Glutamatergic neuron (in vitro differentiated cells): ENCODE measurements around the gene USP15. TPM values are rescaled to one million over a fixed set of nuclear protein-coding genes. Genes with fewer than 3 reads are reported as not detected.

Experiments
- DNase-seq: peaks from one replicate; pipeline ENCODE4 v3.0.0; 2022
- H3K27ac Mint-ChIP-seq: one replicate; pipeline ENCODE4 v1.8.0; 2020; ENCODE audit warnings: mild to moderate bottlenecking, mixed read lengths, inconsistent platforms; ENCODE audit not compliant: unreplicated experiment
- H3K27me3 Mint-ChIP-seq: one replicate; pipeline ENCODE4 v1.8.0; 2020; ENCODE audit warnings: mild to moderate bottlenecking, moderate library complexity, mixed read lengths, inconsistent platforms; ENCODE audit not compliant: unreplicated experiment
- H3K36me3 Mint-ChIP-seq: one replicate; pipeline ENCODE4 v1.8.0; 2020; ENCODE audit warnings: mild to moderate bottlenecking, mixed read lengths, inconsistent platforms; ENCODE audit not compliant: unreplicated experiment
- H3K4me1 Mint-ChIP-seq: one replicate; pipeline ENCODE4 v1.8.0; 2020; ENCODE audit warnings: mild to moderate bottlenecking, low read depth, mixed read lengths, inconsistent platforms; ENCODE audit not compliant: unreplicated experiment
- H3K4me3 Mint-ChIP-seq: one replicate; pipeline ENCODE4 v1.8.0; 2020; ENCODE audit warnings: mild to moderate bottlenecking, mixed read lengths, inconsistent platforms; ENCODE audit not compliant: unreplicated experiment
- H3K9me3 Mint-ChIP-seq: one replicate; pipeline ENCODE4 v1.8.0; 2020; ENCODE audit warnings: mild to moderate bottlenecking, moderate library complexity, mixed read lengths, inconsistent platforms; ENCODE audit not compliant: unreplicated experiment
- CTCF ChIP-seq: fragments of 200-600 bp; sonication (generic); IDR thresholded peaks from one replicate; pipeline ENCODE4 v1.5.0; 2021; ENCODE audit not compliant: partially characterized antibody, unreplicated experiment
- total RNA-seq: library from RNA; stranded (reverse); fragmentation: NEBNext Ultra II Directional; extraction: Animal tissue kit (Norgen Biotek cat#: 25700); gene quantifications from one replicate; pipeline ENCODE4 v1.2.1, GENCODE V29; 2021; ENCODE audit not compliant: unreplicated experiment

USP15 gene
- total RNA-seq, 1 donor from 2014 or later = 74.4 TPM

GRCh38 chr12:62232143-62232729 is 28.0 kb upstream of the USP15 start:
- Mint-ChIP-seq H3K4me1 (no peaks in the 10 kb centered on the region), H3K36me3 (peaks cover 8% of the 10 kb centered on the region), H3K27ac (no peak overlapping the region), H3K9me3 (peaks cover 2% of the 10 kb centered on the region), H3K4me3 (no peak overlapping the region), H3K27me3 (peaks cover 2% of the 10 kb centered on the region)
- no peak for DNase-seq
- TF ChIP-seq CTCF = no peak

- H3K27me3 Mint-ChIP-seq = peaks cover 2% of the 10 kb centered on the region
- no peaks in the 10 kb centered on the region for H3K4me1 Mint-ChIP-seq
- H3K36me3 Mint-ChIP-seq = peaks cover 13% of the 10 kb centered on the region
- H3K27ac Mint-ChIP-seq = no peak overlapping the region
- TF ChIP-seq CTCF = no peak
- peaks cover 2% of the 10 kb centered on the region for H3K9me3 Mint-ChIP-seq
- H3K4me3 Mint-ChIP-seq = no peak overlapping the region
- no peak for DNase-seq
These were observed 26.4 kb upstream of the USP15 start for GRCh38 chr12:62233805-62234204.

- Mint-ChIP-seq H3K4me3 (no peak overlapping the region), H3K27me3 (peaks cover 2% of the 10 kb centered on the region), H3K4me1 (no peaks in the 10 kb centered on the region), H3K9me3 (no peaks in the 10 kb centered on the region), H3K36me3 (peaks cover 13% of the 10 kb centered on the region), H3K27ac (no peak overlapping the region)
- DNase-seq = no peak
- TF ChIP-seq CTCF = no peak
These were observed 20.6 kb upstream of the USP15 start for GRCh38 chr12:62239571-62239970.

GRCh38 chr12:62247281-62248045 is 12.7 kb upstream of the USP15 start:
- H3K27ac Mint-ChIP-seq = no peak overlapping the region
- no peaks in the 10 kb centered on the region for H3K36me3 Mint-ChIP-seq
- H3K9me3 Mint-ChIP-seq = no peaks in the 10 kb centered on the region
- no peak for DNase-seq
- no peak overlapping the region for H3K4me3 Mint-ChIP-seq
- TF ChIP-seq CTCF = no peak
- no peaks in the 10 kb centered on the region for H3K27me3 Mint-ChIP-seq
- H3K4me1 Mint-ChIP-seq = no peaks in the 10 kb centered on the region

GRCh38 chr12:62248873-62249272 is 11.3 kb upstream of the USP15 start:
- no peak overlapping the region for H3K27ac Mint-ChIP-seq
- no peaks in the 10 kb centered on the region for H3K9me3 Mint-ChIP-seq
- H3K4me3 Mint-ChIP-seq = no peak overlapping the region
- H3K36me3 Mint-ChIP-seq = no peaks in the 10 kb centered on the region
- no peaks in the 10 kb centered on the region for H3K27me3 Mint-ChIP-seq
- TF ChIP-seq CTCF = no peak
- no peak for DNase-seq
- H3K4me1 Mint-ChIP-seq = no peaks in the 10 kb centered on the region
